ENCODE results near the gene SCAPER.

DNA sequence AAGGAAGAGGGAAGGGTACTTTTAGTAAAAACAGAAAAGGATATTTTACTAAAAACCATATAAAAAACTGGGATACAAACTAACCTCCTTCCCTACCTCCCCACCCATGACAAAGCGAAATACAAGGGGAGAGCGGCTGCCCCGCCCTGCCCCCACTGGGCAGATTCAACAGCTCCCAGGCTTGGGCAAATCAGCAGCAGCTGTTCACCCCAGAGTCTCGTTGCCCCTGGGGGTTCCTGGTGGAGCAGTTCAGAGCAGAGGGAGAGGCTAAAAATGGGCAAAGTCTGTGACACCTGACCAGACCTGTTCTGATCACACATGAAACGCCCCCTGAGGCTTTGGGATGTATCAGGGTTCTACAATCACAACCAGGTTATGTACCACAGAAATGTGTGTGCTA lies 591.4 kb downstream of the SCAPER start:
- TF ChIP-seq POLR2AphosphoS5 (IDR thresholded peaks at IDR 0.05), result no peak
- TF ChIP-seq, protein P1, sequence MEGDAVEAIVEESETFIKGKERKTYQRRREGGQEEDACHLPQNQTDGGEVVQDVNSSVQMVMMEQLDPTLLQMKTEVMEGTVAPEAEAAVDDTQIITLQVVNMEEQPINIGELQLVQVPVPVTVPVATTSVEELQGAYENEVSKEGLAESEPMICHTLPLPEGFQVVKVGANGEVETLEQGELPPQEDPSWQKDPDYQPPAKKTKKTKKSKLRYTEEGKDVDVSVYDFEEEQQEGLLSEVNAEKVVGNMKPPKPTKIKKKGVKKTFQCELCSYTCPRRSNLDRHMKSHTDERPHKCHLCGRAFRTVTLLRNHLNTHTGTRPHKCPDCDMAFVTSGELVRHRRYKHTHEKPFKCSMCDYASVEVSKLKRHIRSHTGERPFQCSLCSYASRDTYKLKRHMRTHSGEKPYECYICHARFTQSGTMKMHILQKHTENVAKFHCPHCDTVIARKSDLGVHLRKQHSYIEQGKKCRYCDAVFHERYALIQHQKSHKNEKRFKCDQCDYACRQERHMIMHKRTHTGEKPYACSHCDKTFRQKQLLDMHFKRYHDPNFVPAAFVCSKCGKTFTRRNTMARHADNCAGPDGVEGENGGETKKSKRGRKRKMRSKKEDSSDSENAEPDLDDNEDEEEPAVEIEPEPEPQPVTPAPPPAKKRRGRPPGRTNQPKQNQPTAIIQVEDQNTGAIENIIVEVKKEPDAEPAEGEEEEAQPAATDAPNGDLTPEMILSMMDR (IDR thresholded peaks at IDR 0.05), result no peak
- TF ChIP-seq POLR2A (IDR thresholded peaks at IDR 0.05), result no peak
- no peak for TF ChIP-seq EP300 (IDR thresholded peaks at IDR 0.05)

Measured in upper lobe of left lung (tissue), 4 donors.